GM19351 (cell line): Measurements from ENCODE around the gene IFT43.

Experiments used
- ATAC-seq: cut with Tn5 transposase; IDR thresholded peaks from one replicate; pipeline ENCODE4 v1.9.1; 2021; ENCODE audit warnings: mild to moderate bottlenecking, moderate library complexity; ENCODE audit not compliant: unreplicated experiment

The IFT43 gene

DNA sequence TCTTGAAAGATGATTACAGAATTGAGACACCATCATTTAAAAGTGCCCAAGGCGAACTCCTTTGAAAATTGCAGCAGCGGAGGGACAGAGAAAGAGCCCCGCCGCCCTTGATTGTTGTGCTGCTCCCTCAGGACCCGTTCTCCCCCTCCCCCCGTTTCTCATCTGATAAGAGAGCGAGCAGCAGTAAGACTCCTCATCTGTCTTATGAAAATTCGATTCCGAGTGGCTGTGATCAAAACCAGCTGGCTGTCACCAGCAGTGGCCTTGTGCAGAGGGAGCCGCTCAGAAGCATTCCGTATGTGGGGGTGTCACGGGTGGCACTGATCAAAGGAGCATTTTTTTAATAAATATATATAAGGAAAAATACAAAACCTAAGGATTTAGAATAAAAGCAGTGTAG is 88.2 kb downstream of the IFT43 start:
- no peak for ATAC-seq

DNA sequence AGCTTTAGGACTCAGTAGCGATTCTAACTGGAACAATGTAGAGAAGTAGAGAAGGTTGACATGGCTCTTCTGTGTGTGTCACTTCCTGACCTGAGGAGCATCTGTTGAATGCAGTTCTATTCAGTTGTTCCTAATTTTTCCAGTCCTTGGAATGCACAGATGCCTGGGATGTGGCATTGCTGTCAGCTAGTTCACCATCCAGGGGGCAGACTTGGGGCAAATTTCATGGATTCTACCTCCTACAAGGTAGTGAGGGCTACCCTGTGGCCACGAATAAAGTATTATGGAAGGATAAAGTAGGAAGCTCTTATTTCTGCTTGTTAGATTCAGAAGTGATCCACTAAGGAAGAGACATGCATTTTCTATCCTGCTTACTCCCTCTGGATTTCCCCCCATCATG is 91.8 kb downstream of the IFT43 start:
- no peak for ATAC-seq

DNA sequence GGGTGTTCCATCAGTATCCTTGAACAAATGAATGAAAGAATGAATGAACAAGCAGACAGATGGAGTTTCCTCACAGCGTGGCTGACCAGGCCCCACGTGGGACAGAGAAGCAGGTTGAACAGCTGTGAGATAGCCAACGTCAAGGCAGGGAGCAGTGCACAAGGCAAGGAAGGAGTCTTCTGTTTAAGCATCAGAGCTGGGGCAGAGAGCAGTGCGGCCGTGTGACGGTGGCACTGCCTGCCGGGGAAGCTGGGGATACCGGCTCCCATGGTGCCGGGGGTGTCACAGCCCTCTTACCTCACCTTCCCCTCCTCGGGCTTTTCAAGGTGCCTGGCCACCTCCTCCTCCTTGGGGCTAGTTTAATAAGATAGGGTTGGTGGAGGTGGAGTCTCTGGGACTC is 92.9 kb downstream of the IFT43 start:
- no peak for ATAC-seq

DNA sequence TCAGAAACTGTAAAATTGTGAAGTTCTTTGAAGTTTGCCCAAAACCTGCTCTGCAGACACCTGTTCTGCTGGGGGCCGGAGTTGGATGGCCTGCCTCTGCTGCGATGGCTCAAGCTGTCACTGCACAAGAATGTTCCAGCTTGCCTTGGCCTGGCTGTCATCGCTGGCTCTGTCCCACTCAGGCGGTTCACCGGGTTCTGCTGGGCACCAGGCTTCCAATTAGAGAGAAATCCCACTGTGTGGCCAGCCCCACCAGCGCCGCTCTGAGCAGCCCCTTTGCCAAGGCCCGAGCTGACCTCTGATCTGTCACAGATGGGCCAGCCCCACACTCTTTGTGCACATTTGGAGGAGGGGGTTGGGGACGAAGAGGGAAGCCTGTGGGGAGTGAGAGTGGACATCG is 94.5 kb downstream of the IFT43 start:
- no peak for ATAC-seq

DNA sequence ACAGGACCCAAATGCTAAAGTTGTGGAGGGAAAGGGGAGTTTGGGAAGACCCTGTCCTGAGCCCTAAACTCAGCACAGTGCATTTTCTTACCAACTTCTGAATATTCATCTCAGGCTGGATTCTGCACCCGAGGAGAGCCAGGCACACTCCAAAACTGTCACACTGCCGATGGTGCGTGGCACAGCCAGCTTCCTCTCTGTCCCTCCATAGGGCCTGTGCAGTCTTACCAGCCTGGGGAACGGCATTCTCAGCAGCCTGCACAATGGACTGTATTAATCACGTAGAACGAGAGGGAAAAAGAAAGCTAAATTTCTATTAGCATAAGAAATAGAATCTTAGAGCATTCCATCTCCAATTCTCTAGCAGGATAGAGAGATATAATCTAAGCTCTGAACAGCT is 94.9 kb downstream of the IFT43 start:
- no peak for ATAC-seq

DNA sequence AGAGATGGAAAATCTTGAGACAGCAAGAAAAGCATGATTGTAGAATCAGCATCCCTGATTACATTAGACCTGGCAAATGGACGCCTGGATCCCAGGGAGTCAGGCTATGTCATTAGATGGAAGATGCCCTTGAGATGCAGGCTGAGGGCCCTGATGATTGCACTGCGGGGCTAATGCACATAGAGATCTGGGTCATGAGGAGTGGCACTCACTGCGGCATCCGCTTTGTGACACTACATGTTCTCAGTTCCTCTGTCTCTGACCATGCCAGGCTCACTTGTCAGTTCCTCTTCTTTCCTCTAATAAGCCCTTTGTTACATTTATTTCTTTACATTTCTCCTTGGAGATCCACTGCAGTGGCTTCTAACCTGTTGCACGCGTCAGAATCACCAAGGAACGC is 96.1 kb downstream of the IFT43 start:
- ATAC-seq = peak; percentile 91

DNA sequence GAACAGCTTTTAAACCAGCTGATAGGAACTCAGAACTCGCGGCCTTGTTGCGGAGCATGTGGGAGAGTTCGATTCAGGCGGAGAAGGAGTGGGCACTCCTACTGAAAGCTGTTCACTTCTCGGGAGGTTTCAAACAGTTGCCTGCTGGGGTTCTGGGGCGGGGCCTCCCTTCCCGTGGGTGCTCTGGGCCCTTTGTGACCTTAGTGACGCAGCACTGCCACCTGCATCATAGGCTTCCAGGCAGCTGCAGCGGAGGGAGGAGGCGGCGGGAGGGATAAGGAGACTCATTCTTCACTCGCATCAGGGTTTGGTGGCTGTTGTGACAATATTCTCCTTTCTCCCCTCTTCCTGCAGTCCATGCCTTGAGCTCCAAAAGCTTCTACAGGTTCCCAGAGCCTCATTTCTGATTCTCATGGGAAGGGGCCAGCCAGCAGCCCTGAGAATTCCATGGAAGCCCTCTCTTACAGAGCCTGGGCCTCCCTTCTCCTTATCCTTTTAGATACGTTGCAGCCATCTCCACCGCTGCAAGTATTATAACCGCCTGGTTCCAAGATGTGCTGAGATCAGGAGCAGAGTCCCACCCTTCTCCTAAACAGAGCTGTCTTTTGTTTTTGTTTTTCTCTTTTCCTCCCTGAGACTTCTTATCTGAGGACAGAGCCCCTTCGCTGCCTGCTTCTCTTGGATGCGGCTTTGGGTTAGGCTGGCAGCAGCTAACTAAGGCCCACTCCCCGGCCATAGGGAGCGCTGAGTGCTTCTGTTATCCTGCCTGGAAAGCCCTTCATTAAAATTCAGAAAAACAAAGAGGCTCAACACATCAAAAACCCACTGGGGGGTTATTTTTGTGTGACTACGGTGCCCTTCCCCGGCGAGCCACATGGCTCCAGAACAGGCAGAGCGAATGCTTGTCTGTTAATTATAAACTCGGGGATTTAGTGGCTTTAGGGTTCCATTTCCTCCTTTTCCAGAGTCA is 98.5 kb downstream of the IFT43 start:
- no peak for ATAC-seq

DNA sequence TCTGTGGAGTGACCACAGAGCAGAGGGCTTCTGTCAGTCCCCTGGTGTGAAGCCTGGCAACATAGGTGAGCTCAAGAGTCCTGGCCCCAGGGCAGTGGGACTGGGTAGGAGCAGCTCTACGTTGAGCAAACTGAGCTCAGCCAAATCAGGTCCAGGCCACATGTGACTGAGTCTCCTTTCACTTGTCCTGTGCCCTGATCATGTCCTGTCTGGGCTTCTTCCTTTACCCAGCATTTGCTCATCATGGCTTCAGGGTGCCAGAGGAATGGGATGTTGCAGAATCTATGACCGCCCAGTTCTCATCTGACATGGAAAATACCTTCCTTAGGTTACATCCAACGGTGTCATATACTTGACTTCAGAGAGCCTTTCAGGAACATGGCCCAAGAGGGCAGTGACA is 99.8 kb downstream of the IFT43 start:
- no peak for ATAC-seq

DNA sequence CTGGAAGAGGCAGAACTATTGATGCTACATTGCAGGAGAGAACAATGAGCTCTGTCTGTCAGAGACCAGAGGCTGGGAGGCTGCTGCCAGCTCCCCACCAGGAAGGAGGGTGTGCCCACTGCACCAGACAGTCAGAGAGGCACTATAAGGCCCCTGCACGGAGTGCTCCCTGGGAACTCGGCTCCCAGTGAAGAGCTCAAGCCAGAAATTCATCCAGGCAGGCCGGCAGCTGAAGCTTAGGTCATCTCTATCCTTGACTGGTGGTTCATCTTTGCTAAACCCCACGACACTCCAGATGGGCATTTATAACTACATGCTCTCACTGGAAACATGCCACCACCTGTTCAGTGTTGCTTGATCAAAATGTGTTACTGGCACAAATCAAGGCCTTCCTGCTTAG is 101.1 kb downstream of the IFT43 start:
- ATAC-seq = no peak

DNA sequence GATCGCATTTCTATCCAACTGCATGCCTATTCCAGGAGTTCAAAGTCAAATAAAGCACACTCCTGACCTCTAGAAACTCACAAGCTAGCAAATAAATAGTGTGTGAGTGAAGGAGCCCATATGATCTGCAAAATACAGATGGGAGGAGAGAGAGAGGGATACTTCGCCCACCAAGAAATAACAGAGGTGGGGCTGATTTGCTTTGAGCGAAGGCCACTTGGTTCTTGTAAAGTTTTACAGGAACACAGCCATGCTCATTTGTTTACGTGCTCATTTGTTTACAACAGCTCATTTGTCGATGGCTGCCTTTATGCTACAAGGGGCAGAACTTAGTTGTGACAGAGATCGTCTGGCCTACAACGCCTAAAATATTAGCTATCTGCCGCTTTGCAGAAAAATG is 102.8 kb downstream of the IFT43 start:
- ATAC-seq = no peak

DNA sequence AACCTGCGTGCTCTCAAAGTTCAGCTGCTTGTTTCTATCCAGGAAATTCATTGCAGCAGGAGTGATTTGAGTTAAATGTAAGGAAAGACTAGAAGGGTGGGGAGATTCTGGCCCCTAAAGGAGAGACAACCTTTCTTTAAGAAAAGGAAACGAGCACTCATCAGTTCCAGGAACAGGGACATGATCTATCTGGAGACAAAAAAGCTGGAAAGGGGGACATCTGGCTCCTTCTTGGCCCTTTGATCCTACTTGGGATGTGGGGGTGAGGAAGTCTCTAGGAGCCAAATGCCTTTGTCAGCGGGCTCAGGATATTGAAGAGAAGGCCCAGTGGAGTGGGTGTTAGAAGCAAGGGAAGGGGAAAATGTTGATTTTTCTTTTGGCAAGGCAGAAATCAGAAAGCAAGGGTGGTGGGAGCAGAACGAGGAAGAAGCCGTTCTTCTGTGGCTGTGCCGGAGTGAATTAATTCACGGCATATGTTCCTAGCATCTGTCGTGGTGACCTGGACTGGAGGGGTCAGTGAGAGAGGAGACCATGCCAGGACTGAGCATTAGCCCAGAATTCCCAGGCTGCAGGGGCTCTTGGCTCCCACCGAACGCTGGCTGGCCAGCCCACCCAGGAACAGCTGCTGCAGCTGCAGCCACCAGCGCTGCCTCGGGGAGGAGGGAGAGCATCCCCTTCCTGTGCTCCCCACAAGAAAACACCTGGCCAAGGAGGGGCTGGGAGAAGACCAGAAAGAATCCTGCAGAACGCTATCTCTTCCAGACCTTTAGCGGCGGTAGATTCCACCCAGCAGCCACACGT is 103.4 kb downstream of the IFT43 start:
- ATAC-seq = no peak

DNA sequence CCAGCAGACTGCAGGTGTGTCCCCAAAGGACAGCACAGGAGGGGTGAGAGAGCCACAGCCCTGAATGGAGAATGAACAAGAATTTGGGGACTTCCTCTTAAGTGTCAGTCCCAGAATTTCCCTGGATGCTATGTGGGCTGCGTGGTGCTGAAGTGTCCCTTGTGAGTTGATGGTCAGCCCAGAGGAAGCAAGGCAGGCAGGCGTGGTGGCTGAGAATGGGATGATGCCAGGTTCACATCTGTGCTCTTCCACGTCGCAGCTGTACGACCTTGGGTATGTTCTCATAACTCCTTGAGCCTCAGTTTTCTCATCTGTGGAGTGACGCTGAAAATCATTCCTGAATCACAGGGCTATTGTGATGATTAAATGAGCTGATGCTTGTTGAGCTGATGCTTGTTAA is 104.0 kb downstream of the IFT43 start:
- ATAC-seq = no peak

DNA sequence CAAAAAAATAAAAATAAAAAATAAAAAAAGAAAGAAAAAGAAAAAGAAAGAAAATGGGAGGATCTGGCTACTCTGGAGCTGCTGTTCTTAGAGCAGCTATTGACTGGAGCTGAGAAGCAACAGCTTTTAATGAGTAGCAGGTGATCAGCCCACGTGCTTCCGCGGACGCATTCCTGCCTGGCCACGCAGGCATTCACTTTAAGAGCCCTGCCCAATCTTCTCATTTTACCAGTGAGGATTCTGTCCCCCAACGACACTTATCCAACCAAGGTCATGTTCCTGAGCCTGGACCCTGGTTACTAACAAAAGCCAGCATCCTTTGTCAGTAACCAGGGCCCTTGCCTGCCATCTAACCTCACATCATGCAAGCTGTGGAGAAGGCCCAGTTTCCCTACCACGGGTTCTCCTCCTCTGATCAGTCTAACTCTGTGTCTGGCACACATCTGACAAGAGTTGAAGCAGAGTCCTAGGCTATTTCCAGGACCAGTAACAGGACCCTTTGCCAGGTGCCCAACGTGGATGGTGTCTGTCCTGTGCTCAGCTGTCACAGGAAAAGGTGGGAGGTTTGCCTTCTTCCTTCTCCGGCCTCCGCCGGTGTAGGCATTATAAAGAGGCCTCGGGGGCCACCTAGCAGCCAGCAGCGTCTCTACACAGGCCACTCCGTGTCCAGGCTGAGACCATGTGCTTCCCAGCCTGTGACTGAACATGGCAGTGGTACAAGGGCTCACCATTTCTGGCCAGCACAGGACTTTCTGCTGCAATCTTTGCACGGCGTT is 105.2 kb downstream of the IFT43 start:
- no peak for ATAC-seq

DNA sequence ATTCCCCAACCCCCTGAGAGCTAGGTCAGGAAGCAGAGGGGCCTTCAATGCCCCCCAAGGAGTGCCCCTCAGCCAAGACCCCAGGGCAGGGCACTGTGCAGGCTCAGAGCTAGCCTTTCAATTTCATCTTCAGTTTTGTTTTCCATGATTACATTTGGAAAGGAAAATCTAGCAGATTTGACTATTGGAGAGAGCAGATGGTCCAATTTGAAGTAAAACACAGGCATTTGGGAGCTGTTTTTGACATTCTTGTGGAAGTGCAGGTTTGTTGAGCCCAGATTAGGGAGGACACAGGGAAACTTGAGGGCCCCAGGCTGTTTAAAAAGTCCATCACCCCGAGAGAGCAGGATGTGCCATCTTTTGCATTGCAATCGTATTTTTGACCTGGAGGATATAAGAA is 107.5 kb downstream of the IFT43 start:
- no peak for ATAC-seq

DNA sequence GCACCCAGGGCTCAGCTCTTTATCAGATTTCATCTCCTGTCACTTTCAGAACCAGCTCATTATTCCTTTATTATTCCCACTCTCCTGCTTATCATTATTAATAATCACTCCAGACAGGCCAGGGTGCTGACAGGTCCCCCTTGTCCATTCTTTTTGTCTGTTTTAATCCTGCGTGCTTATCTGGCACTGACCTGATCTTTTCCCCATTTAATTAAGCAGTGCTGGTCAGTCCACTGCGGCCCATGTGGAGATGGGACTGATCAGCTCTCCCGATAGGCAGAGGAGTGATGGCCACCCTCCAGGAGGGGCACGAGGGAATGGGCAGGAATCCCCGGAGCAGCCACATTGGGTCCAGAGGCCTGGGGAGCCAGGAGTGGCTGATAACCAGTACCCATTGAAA is 110.7 kb downstream of the IFT43 start:
- no peak for ATAC-seq

DNA sequence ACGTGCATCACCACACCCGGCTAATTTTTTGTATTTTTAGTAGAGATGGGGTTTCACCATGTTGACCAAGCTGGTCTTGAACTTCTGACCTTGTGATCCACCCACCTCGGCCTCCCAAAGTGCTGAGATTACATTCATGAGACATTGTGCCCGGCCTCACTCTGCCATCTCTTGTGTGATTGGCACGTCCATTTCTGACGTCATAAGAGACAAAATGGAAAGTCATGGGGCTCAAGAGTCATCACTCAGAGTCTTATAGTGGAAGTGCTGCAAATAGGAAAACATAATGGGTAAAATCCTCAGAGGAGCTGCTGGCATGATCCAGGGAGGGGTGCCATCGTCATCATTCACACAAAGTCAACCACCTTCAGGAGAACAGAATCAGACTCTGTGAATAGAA is 112.0 kb downstream of the IFT43 start:
- no peak for ATAC-seq

DNA sequence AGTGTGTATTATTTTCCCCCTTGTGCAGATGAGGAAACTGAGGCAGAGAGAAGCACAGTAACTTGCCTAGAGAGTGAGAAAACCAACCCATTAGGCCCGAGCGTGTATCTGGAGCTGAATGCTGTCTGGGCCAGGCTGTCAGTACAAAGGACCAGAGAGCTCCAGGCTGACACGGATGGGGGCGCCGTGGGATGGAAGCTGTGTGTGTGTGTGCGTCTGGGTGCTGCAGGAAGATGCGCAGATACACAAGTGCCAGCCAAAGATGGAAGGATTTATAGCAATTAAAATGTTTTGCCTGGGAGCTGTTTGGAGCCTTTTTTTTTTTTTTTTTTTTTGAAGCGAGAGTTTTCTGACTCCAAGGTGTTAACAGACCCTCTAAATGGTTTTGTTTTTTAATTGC is 112.5 kb downstream of the IFT43 start:
- ATAC-seq = no peak

DNA sequence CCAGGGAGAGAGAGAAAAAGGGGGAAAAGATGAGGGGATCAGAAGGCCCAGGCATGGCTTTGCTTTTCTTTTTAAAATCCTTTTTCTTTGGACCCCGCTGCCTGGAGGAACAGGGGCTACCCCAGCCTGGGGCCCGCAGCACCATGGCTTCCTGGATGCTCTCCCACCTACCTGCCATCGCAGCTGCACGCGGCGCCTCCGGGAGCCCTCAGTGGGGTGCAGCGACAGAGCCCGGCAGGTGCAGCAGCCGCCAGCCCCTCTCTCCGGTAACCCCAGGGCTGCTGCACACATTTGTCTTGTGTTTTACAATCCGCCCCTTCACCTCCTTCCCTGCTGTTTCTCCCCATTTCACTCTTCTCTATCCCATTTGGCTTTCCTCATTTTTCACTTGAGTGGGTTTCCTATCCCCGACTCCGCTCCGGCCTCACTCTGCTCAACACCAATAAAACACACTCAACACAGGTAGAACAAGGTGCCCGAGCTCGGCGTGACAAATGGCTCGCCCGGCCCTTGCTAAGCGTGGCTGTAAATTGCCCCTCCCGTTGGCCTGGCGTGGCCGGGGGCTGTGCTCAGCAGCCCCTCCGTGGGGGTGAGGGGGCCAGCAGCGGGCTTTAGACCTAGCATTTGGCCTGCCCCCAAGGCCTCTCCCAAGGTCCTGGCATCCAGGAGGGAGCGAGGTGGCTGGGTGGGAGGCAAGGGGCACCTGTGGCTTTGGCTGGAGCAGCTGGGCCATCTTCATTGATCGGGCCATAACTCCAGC is 113.5 kb downstream of the IFT43 start:
- no peak for ATAC-seq

DNA sequence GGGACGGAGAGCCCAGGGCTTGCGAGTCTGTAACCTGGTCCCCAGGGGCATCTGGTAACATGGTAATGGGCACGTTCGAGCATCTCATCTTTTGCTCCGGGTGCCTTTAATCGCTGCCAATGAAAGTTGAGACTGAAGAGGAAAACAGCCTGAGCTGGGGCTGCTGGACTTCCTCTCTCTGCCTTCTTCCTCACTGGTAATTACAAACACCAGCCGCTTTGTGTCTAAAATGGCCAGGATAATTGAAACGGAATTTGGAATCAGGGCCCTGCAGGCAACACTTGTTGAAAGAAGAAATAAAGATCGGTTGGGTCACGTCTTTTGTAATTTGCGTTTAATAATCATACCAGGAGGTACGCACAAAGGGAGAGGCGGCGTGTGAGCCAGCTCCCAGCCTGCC is 114.7 kb downstream of the IFT43 start:
- no peak for ATAC-seq
